GM23248 (cell line): ENCODE results near the gene KCNG4. TPM values are rescaled to one million over a fixed set of nuclear protein-coding genes. Genes with fewer than 3 reads are reported as not detected.

Experiments
- DNase-seq: peaks from one replicate; pipeline ENCODE4 v3.0.0-alpha.2; 2015
- H2AFZ ChIP-seq: fragments of 200-600 bp; sonication (generic); 2 replicates; pipeline ENCODE4 v1.6.1; 2016; ENCODE audit warnings: antibody characterized with exemption
- H3F3A ChIP-seq: fragments of 200-600 bp; sonication (generic); 2 replicates; pipeline ENCODE4 v1.6.1; 2016; ENCODE audit warnings: mild to moderate bottlenecking, antibody characterized with exemption, mixed run types; ENCODE audit not compliant: insufficient read depth
- H3K27ac ChIP-seq: fragments of 200-600 bp; sonication (generic); 2 replicates; pipeline ENCODE4 v1.5.1; 2016; ENCODE audit warnings: mild to moderate bottlenecking
- H3K27me3 ChIP-seq: fragments of 200-600 bp; sonication (generic); replicated peaks from 2 replicates; pipeline ENCODE4 v1.6.1; 2016; ENCODE audit warnings: mild to moderate bottlenecking; ENCODE audit not compliant: insufficient read depth
- H3K36me3 ChIP-seq: fragments of 200-600 bp; sonication (generic); 2 replicates; pipeline ENCODE4 v1.6.1; 2016; ENCODE audit warnings: low read depth, mild to moderate bottlenecking
- H3K4me1 ChIP-seq: fragments of 200-600 bp; sonication (generic); 2 replicates; pipeline ENCODE4 v1.6.1; 2016; ENCODE audit warnings: mild to moderate bottlenecking; ENCODE audit not compliant: insufficient read depth
- H3K4me2 ChIP-seq: fragments of 200-600 bp; sonication (generic); one replicate; pipeline ENCODE4 v1.6.1; 2016; ENCODE audit warnings: mild to moderate bottlenecking; ENCODE audit not compliant: unreplicated experiment
- H3K4me3 ChIP-seq: fragments of 200-600 bp; sonication (generic); 2 replicates; pipeline ENCODE4 v1.5.1; 2016; ENCODE audit warnings: mild to moderate bottlenecking
- H3K79me2 ChIP-seq: fragments of 200-600 bp; sonication (generic); 2 replicates; pipeline ENCODE4 v1.6.1; 2016; ENCODE audit warnings: mild to moderate bottlenecking; ENCODE audit not compliant: insufficient read depth
- H3K9ac ChIP-seq: fragments of 200-600 bp; sonication (generic); 2 replicates; pipeline ENCODE4 v1.6.1; 2016; ENCODE audit warnings: mild to moderate bottlenecking
- H3K9me2 ChIP-seq: fragments of 200-600 bp; sonication (generic); 2 replicates; pipeline ENCODE4 v1.6.1; 2016; ENCODE audit warnings: mixed run types, mild to moderate bottlenecking, moderate library complexity; ENCODE audit not compliant: insufficient read depth
- H3K9me3 ChIP-seq: fragments of 200-600 bp; sonication (generic); one replicate; pipeline ENCODE4 v1.6.1; 2017; ENCODE audit warnings: low read depth
- H4K20me1 ChIP-seq: fragments of 200-600 bp; sonication (generic); 2 replicates; pipeline ENCODE4 v1.6.0; 2016; ENCODE audit not compliant: insufficient read depth
- EZH2 ChIP-seq: fragments of 200-600 bp; sonication (generic); IDR thresholded peaks from 2 replicates; pipeline ENCODE4 v1.6.1; 2018; ENCODE audit warnings: antibody characterized with exemption, mild to moderate bottlenecking; ENCODE audit not compliant: insufficient read depth, poor library complexity, severe bottlenecking
- EZH2phosphoT487 ChIP-seq: fragments of 200-600 bp; sonication (generic); IDR thresholded peaks from 2 replicates; pipeline ENCODE4 v1.6.1; 2018; ENCODE audit warnings: antibody characterized with exemption, moderate library complexity, mild to moderate bottlenecking, low read depth; ENCODE audit not compliant: insufficient read depth
- WGBS, 2 experiments: methylation state at CpG; one replicate each; pipeline ENCODE4 v1.1.6; 2015 to 2017; ENCODE audit warnings: low lambda C conversion rate in 2 of 2, low coverage in 1 of 2; ENCODE audit errors: missing lambda C conversion rate in 2 of 2; 5-methylcytosine and 5-hydroxymethylcytosine counted together
- in situ Hi-C: fragments of 300-500 bp; cut with MboI; formaldehyde crosslinking; loops from 2 replicates; pipeline ENCODE4 v1.15.0; 2020
- polyA plus RNA-seq: library from polyadenylated mRNA; unstranded; fragments of >200 nt; fragmentation: Nextera tagmentation; extraction: Ambion mirVana; gene quantifications from 2 replicates; pipeline ENCODE4 v1.2.1, GENCODE V29; 2016
- total RNA-seq: library from RNA; depleted of rRNA; stranded (reverse); fragments of >200 nt; shearing (Covaris generic); gene quantifications from 2 replicates; pipeline ENCODE4 v1.2.3, GENCODE V29; 2014

KCNG4 gene
- total and polyA plus RNA-seq, 2 experiments from 2014 or later: not detected

- Histone ChIP-seq H3K9me2 (no peaks in the 10 kb centered on the region), H3K9me3 (no peaks in the 10 kb centered on the region), H3K9ac (no peak overlapping the region), H3K79me2 (no peaks in the 10 kb centered on the region), H3K4me3 (no peak overlapping the region), H3K4me2 (no peak overlapping the region), H3K27me3 (peaks cover 42% of the 10 kb centered on the region), H3K36me3 (no peaks in the 10 kb centered on the region), H3K27ac (no peak overlapping the region), H3K4me1 (no peaks in the 10 kb centered on the region), H3F3A (no peaks in the 10 kb centered on the region), H2AFZ (no peak overlapping the region), H4K20me1 (no peaks in the 10 kb centered on the region)
- in situ Hi-C loops: no loop called here
- no peak for TF ChIP-seq EZH2phosphoT487
- no peak for TF ChIP-seq EZH2
- WGBS, 2 experiments: 38% methylated on average over 4 of the region's 4 CpGs
- no peak for DNase-seq
Observed at GRCh38 chr16:84255050-84255810, 15.4 kb upstream of the KCNG4 start.

- Histone ChIP-seq H3K9me3 (no peaks in the 10 kb centered on the region), H3F3A (no peaks in the 10 kb centered on the region), H3K36me3 (no peaks in the 10 kb centered on the region), H4K20me1 (no peaks in the 10 kb centered on the region), H2AFZ (no peak overlapping the region), H3K4me2 (no peak overlapping the region), H3K79me2 (no peaks in the 10 kb centered on the region), H3K4me3 (no peak overlapping the region), H3K9me2 (no peaks in the 10 kb centered on the region), H3K4me1 (no peaks in the 10 kb centered on the region), H3K27me3 (peaks cover 51% of the 10 kb centered on the region), H3K27ac (no peak overlapping the region), H3K9ac (no peak overlapping the region)
- no peak for DNase-seq
- 30 to 46% methylated on average over 4 of the region's 4 CpGs for WGBS, 2 experiments
- in situ Hi-C loops: no loop called here
- TF ChIP-seq EZH2phosphoT487 (no peak), EZH2 (no peak)
Observed at GRCh38 chr16:84254062-84254461, 14.2 kb upstream of the KCNG4 start.

GRCh38 chr16:84253173-84253572 is 13.4 kb upstream of the KCNG4 start:
- no peak overlapping the region for H3K9ac ChIP-seq
- TF ChIP-seq EZH2: no peak
- TF ChIP-seq EZH2phosphoT487: no peak
- no peaks in the 10 kb centered on the region for H3K79me2 ChIP-seq
- H3K36me3 ChIP-seq: no peaks in the 10 kb centered on the region
- H3F3A ChIP-seq: no peaks in the 10 kb centered on the region
- no peak overlapping the region for H3K4me3 ChIP-seq
- in situ Hi-C loops: no loop called here
- H4K20me1 ChIP-seq: no peaks in the 10 kb centered on the region
- H2AFZ ChIP-seq: no peak overlapping the region
- no peaks in the 10 kb centered on the region for H3K9me2 ChIP-seq
- WGBS, 2 experiments: 55 to 58% methylated on average over 4 of the region's 4 CpGs
- DNase-seq: no peak
- no peak overlapping the region for H3K27ac ChIP-seq
- no peak overlapping the region for H3K4me2 ChIP-seq
- H3K9me3 ChIP-seq: no peaks in the 10 kb centered on the region
- peaks cover 51% of the 10 kb centered on the region for H3K27me3 ChIP-seq
- H3K4me1 ChIP-seq: no peaks in the 10 kb centered on the region

DNA sequence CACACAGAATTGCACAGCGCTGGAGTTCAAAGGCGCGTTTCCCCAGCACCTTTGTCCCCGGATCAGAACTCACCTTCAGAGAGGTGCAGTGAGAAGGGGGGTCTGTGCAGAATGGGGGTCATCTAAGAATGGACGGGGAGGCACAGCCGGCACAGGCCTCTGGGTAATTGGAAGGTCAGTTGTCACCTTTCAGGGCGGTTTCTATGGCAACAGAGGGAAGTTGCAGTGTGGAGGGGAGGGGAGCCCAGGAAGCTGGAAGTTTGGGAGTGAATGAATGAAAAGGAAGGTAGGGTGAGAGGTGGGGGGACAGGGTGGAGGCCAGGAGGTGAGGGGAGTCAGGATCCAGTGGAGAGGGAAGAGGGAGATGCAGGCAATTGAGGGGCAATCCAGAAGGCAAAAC is 12.4 kb upstream of the KCNG4 start:
- Histone ChIP-seq H3K79me2 (no peaks in the 10 kb centered on the region), H3K4me3 (no peak overlapping the region), H3F3A (no peaks in the 10 kb centered on the region), H3K36me3 (no peaks in the 10 kb centered on the region), H3K4me2 (no peak overlapping the region), H3K4me1 (peaks cover 5% of the 10 kb centered on the region; the same call in 1 of the 2 replicates), H4K20me1 (no peaks in the 10 kb centered on the region), H2AFZ (no peak overlapping the region), H3K9ac (no peak overlapping the region), H3K9me2 (no peaks in the 10 kb centered on the region), H3K27ac (no peak overlapping the region), H3K9me3 (no peaks in the 10 kb centered on the region), H3K27me3 (peaks cover 47% of the 10 kb centered on the region)
- in situ Hi-C loops: no loop called here
- DNase-seq: no peak
- WGBS, 2 experiments: 29 to 37% methylated on average over 7 of the region's 7 CpGs
- TF ChIP-seq EZH2: no peak
- no peak for TF ChIP-seq EZH2phosphoT487
